Measurements from ENCODE around the gene ABHD16A. TPM values are rescaled to one million over a fixed set of nuclear protein-coding genes. Genes with fewer than 3 reads are reported as not detected.
A peak's percentile ranks its signal among the peaks of the same experiment; 100 is the strongest.

Gene ABHD16A
- total RNA-seq, 1 experiment from 2014 or later, result 47.2 TPM

- DNase-seq (ENCODE audit: low read depth, low spot score), result no peak
- peak overlapping the region; percentile 76 to 94 for H3K4me3 ChIP-seq (ENCODE audit: low read depth in 2 of 2, low read length in 2 of 2)
- in situ Hi-C loops (cut with HindIII; ENCODE audit: low pct_unique_long_range_greater_than_20kb, low sequenced_read_pairs) (no loop called here), intact Hi-C loops (cut with micrococcal nuclease; ENCODE audit: unreplicated experiment) (no loop called here)
- no peak for ATAC-seq
- no peaks in the 10 kb centered on the region for H3K27me3 ChIP-seq (ENCODE audit: control insufficient read depth, insufficient read depth, low read length)
- peaks cover 25% of the 10 kb centered on the region for H3K4me1 ChIP-seq (ENCODE audit: control insufficient read depth, insufficient read depth, low read length)
- peak overlapping the region; percentile 94 for H3K27ac ChIP-seq (ENCODE audit: low read length)
- TF ChIP-seq, protein P1, sequence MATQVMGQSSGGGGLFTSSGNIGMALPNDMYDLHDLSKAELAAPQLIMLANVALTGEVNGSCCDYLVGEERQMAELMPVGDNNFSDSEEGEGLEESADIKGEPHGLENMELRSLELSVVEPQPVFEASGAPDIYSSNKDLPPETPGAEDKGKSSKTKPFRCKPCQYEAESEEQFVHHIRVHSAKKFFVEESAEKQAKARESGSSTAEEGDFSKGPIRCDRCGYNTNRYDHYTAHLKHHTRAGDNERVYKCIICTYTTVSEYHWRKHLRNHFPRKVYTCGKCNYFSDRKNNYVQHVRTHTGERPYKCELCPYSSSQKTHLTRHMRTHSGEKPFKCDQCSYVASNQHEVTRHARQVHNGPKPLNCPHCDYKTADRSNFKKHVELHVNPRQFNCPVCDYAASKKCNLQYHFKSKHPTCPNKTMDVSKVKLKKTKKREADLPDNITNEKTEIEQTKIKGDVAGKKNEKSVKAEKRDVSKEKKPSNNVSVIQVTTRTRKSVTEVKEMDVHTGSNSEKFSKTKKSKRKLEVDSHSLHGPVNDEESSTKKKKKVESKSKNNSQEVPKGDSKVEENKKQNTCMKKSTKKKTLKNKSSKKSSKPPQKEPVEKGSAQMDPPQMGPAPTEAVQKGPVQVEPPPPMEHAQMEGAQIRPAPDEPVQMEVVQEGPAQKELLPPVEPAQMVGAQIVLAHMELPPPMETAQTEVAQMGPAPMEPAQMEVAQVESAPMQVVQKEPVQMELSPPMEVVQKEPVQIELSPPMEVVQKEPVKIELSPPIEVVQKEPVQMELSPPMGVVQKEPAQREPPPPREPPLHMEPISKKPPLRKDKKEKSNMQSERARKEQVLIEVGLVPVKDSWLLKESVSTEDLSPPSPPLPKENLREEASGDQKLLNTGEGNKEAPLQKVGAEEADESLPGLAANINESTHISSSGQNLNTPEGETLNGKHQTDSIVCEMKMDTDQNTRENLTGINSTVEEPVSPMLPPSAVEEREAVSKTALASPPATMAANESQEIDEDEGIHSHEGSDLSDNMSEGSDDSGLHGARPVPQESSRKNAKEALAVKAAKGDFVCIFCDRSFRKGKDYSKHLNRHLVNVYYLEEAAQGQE (IDR thresholded peaks at IDR 0.05; ENCODE audit: insufficient read depth in 1 of 2, low read depth in 2 of 2, low read length in 1 of 2), result no peak
- no peak for TF ChIP-seq TCF7L2 (IDR thresholded peaks at IDR 0.05; ENCODE audit: low read depth, low read length)
- no peak for TF ChIP-seq SIN3A (IDR thresholded peaks at IDR 0.05; ENCODE audit: borderline replicate concordance, insufficient read depth, low read depth, low read length)
- no peak for TF ChIP-seq POLR2AphosphoS5 (IDR thresholded peaks at IDR 0.05; ENCODE audit: low read depth, low read length)
- no peak for TF ChIP-seq CTCF (IDR thresholded peaks at IDR 0.05)
- H3K36me3 ChIP-seq (ENCODE audit: control insufficient read depth, insufficient read depth, low read length), result peaks cover 19% of the 10 kb centered on the region; the same call in 1 of the 2 replicates
- no TSS peak for BruUV-seq (replicated peaks)
- H3K9me3 ChIP-seq (ENCODE audit: control insufficient read depth, insufficient read depth, low read depth, low read length), result no peaks in the 10 kb centered on the region
- ChIA-PET CTCF (no interaction called here), POLR2A (interaction anchor here (1.1 kb wide), 1 partner anchor 10 kb away, joined by 5 read pairs; the partner anchor contains the start of gene BAG6)
Observed at GRCh38 chr6:31663126-31663960, 39.8 kb downstream of the ABHD16A start.

DNA sequence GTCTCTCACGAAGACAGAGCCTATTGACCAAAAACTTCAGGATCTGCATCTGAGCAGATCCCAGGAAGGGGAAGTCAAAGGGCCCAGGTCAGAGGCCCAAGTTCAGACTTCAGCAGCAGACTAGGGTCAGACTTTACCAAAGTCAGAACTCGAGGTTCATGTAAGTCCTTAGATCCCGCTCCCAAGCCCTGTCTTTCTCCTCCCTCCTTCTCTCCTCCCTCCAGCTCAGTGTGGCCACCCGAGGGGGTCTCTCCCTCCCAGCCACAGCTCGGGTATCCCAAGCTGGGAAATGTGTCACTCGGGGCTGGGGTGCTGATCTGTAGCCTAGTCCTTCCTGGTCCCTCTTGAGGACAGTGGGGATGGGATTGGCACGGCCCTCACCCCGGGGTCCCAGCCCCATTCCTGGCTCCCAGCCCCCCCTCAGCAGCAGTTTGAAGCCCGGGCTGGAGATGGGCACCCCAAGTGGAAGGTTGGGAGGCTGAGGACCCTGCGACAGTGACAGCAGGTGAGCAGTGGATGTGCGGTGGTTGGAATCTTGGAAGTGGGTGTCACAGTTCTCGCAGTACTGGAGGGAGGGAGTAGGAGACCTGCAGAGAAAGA lies 40.9 kb downstream of the ABHD16A start:
- CTCF ChIA-PET, result no interaction called here
- intact Hi-C loops (cut with micrococcal nuclease; ENCODE audit: unreplicated experiment) (no loop called here), in situ Hi-C loops (cut with HindIII; ENCODE audit: low pct_unique_long_range_greater_than_20kb, low sequenced_read_pairs) (no loop called here)
- H3K9me3 ChIP-seq (ENCODE audit: control insufficient read depth, insufficient read depth, low read depth, low read length), result no peaks in the 10 kb centered on the region
- ATAC-seq (no peak), DNase-seq (ENCODE audit: low read depth, low spot score) (no peak)
- no peak overlapping the region for H3K27ac ChIP-seq (ENCODE audit: low read length)
- H3K4me3 ChIP-seq (ENCODE audit: low read depth in 2 of 2, low read length in 2 of 2), result no peak overlapping the region
- POLR2A ChIA-PET, result interaction anchor here (2.3 kb wide), 1 partner anchor 9 kb away, joined by 10 read pairs; the partner anchor contains the start of gene BAG6
- H3K4me1 ChIP-seq (ENCODE audit: control insufficient read depth, insufficient read depth, low read length), result peaks cover 34% of the 10 kb centered on the region
- H3K27me3 ChIP-seq (ENCODE audit: control insufficient read depth, insufficient read depth, low read length), result no peaks in the 10 kb centered on the region
- H3K36me3 ChIP-seq (ENCODE audit: control insufficient read depth, insufficient read depth, low read length), result peaks cover 15% of the 10 kb centered on the region; the same call in 1 of the 2 replicates
- BruUV-seq (replicated peaks), result no TSS peak
- no peak for TF ChIP-seq TCF7L2 (IDR thresholded peaks at IDR 0.05; ENCODE audit: low read depth, low read length)
- no peak for TF ChIP-seq POLR2AphosphoS5 (IDR thresholded peaks at IDR 0.05; ENCODE audit: low read depth, low read length)
- TF ChIP-seq SIN3A (IDR thresholded peaks at IDR 0.05; ENCODE audit: borderline replicate concordance, insufficient read depth, low read depth, low read length), result no peak
- TF ChIP-seq, protein P1 (IDR thresholded peaks at IDR 0.05; ENCODE audit: insufficient read depth in 1 of 2, low read depth in 2 of 2, low read length in 1 of 2), result no peak
- TF ChIP-seq CTCF (IDR thresholded peaks at IDR 0.05), result no peak

Measured in Panc1 (cell line).